ENCODE measurements around the gene CPM.

GRCh38 chr12:68870011-68870410, 63.0 kb downstream of the CPM start:
- no peak for TF ChIP-seq GATA2 (IDR thresholded peaks at IDR 0.05; ENCODE audit: low read depth, low read length)
- TF ChIP-seq GATA3 (IDR thresholded peaks at IDR 0.05; ENCODE audit: low read depth, low read length), result no peak
